CD4-positive, CD25-positive, alpha-beta regulatory T cell (primary cell): Measurements from ENCODE around the gene PRLR. TPM values are rescaled to one million over a fixed set of nuclear protein-coding genes. Genes with fewer than 3 reads are reported as not detected.
A peak's percentile ranks its signal among the peaks of the same experiment; 100 is the strongest.
"Not testable (repeated sequence)": the region's sequence is repeated elsewhere in the genome, so short reads cannot be mapped to it uniquely, and the experiment has no call there.

Experiments
- ATAC-seq, 2 donors: fragments of 150-1000 bp; cut with Tn5 transposase; one replicate each; pipeline ENCODE4 v1.10.0; 2021; ENCODE audit warnings: low read depth in 2 of 2, moderate number of reproducible peaks in 2 of 2, moderate library complexity in 1 of 2
- DNase-seq, 3 donors: peaks; one replicate each; pipeline versions ENCODE4 v3.0.0 to v3.0.0-alpha.2; 2012 to 2022; ENCODE audit warnings: mixed read lengths in 1 of 3
- H3K27ac ChIP-seq: one replicate; pipeline ENCODE4 v1.7.0; 2013; ENCODE audit warnings: mild to moderate bottlenecking, low read length; ENCODE audit not compliant: insufficient read depth, poor library complexity, severe bottlenecking
- H3K27me3 ChIP-seq: one replicate; pipeline ENCODE4 v1.7.0; 2013; ENCODE audit warnings: low read length; ENCODE audit not compliant: control insufficient read depth, insufficient read depth
- H3K36me3 ChIP-seq: one replicate; pipeline ENCODE4 v1.7.0; 2013; ENCODE audit warnings: mild to moderate bottlenecking, low read length, moderate library complexity; ENCODE audit not compliant: control insufficient read depth, insufficient read depth
- H3K4me1 ChIP-seq: 2 replicates; pipeline ENCODE4 v1.7.0; 2013; ENCODE audit warnings: mild to moderate bottlenecking, low read length; ENCODE audit not compliant: insufficient read depth, control insufficient read depth, poor library complexity, severe bottlenecking
- H3K4me3 ChIP-seq: one replicate; pipeline ENCODE4 v1.7.0; 2013; ENCODE audit warnings: low read depth, mild to moderate bottlenecking, low read length, moderate library complexity
- H3K9me3 ChIP-seq, 2 experiments: 1 replicate in 1 of 2; 2 replicates in 1 of 2; pipeline ENCODE4 v1.7.0; 2013; ENCODE audit warnings: low read length in 2 of 2, mild to moderate bottlenecking in 1 of 2, moderate library complexity in 1 of 2; ENCODE audit not compliant: control insufficient read depth in 2 of 2
- H3K27ac Mint-ChIP-seq, 3 donors: one replicate each; pipeline ENCODE4 v1.8.0; 2020 to 2022; ENCODE audit warnings: mild to moderate bottlenecking in 3 of 3, mixed read lengths in 3 of 3, moderate library complexity in 2 of 3
- H3K27me3 Mint-ChIP-seq: one replicate; pipeline ENCODE4 v1.8.0; 2022; ENCODE audit warnings: mild to moderate bottlenecking, mixed read lengths
- H3K36me3 Mint-ChIP-seq: one replicate; pipeline ENCODE4 v1.8.0; 2020; ENCODE audit warnings: mixed read lengths
- H3K4me1 Mint-ChIP-seq, 4 donors: one replicate each; pipeline ENCODE4 v1.8.0; 2020 to 2022; ENCODE audit warnings: mixed read lengths in 4 of 4, mild to moderate bottlenecking in 1 of 4
- H3K4me3 Mint-ChIP-seq, 4 donors: one replicate each; pipeline ENCODE4 v1.8.0; 2020 to 2022; ENCODE audit warnings: mild to moderate bottlenecking in 4 of 4, mixed read lengths in 4 of 4, moderate library complexity in 3 of 4
- H3K9me3 Mint-ChIP-seq, 7 donors: one replicate each; pipeline ENCODE4 v1.8.0; 2020 to 2022; ENCODE audit warnings: mixed read lengths in 7 of 7, mild to moderate bottlenecking in 3 of 7, moderate library complexity in 2 of 7
- polyA plus RNA-seq, 4 donors: library from polyadenylated mRNA; unstranded; fragments of 300-500 nt; fragmentation: Illumina TruSeq; gene quantifications; one replicate each; pipeline ENCODE4 v1.2.3, GENCODE V29; 2021
- total RNA-seq: library from RNA; stranded (reverse); gene quantifications from one replicate; pipeline ENCODE4 v1.2.3, GENCODE V29; 2022

Gene PRLR
- total and polyA plus RNA-seq, 5 donors from 2014 or later, result not detected

DNA sequence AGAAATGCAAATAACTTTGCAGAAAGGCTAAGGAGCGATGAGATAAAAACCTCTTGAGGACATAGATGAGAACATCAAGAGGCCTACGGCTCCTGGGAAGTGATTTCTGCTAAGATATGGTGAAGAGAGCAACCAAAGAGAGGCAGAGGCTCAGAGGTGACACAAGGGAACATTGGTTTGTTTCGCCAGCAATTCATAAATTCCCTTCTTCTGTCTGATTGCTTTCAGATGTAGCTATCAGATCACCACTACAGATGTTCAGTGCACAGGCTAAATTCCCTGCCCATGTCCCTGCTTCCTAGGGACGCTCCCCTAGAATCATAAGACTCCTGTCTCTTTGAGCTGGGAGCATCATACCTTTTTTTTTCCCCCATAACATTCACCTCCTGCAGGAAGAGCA lies 193.8 kb downstream of the PRLR start:
- Histone ChIP-seq H3K36me3 (no peaks in the 10 kb centered on the region), H3K4me1 (no peaks in the 10 kb centered on the region), H3K4me3 (no peak overlapping the region), H3K27ac (no peak overlapping the region), H3K9me3 (no peaks in the 10 kb centered on the region), H3K27me3 (no peaks in the 10 kb centered on the region)
- Mint-ChIP-seq H3K27me3 (peaks cover 4% of the 10 kb centered on the region), H3K4me1 (no peaks in the 10 kb centered on the region), H3K27ac (no peak overlapping the region), H3K36me3 (no peaks in the 10 kb centered on the region), H3K9me3 (peaks cover 0 to 3% (median 0%) of the 10 kb centered on the region in 7 donors), H3K4me3 (no peak overlapping the region)
- ATAC-seq (no peak), DNase-seq (no peak)

DNA sequence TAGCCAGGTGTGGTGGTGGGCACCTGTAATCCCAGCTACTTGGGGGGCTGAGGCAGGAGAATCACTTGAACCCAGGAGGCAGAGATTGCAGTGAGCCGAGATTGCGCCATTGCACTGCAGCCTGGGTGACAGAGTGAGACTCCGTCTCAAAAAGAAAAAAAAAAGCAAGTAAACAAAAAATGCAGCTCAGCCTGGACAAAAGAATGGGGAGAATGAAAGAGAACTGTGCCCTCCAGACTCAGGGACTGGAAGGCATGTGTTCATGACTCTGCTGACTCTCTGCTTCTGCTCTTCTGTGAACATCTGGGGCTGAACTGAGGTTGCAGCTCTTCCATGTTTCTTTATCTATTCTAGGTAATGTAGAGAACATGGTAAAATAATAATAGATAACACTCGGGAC lies 194.4 kb downstream of the PRLR start:
- not testable (repeated sequence) for H3K4me1 ChIP-seq, H3K4me3 ChIP-seq, H3K36me3 Mint-ChIP-seq, H3K9me3 ChIP-seq, H3K27me3 ChIP-seq, DNase-seq, H3K4me1 Mint-ChIP-seq, H3K27ac Mint-ChIP-seq, H3K27me3 Mint-ChIP-seq, ATAC-seq, H3K9me3 Mint-ChIP-seq, H3K36me3 ChIP-seq, H3K27ac ChIP-seq, H3K4me3 Mint-ChIP-seq

DNA sequence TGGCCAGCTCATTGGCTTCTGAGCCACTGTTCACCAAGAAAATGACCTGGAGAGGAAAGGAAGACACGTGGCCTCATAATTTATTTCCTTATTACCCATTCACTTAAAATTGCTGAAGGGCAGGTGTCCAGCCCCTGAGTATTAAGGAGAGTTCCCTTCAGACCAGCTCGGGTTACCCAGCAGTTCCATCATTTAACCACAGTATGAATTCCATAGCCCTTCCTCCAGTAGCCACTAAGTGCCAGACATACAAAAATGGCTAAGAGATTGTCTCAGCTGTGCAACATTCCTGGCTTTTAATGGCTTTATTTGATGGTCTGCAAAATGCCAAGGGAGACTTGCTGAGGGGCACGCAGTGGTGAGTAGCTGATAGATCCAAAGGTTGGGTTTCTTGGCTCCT lies 195.0 kb downstream of the PRLR start:
- Mint-ChIP-seq H3K4me1 (no peaks in the 10 kb centered on the region), H3K27ac (no peak overlapping the region), H3K9me3 (peaks cover 0 to 3% (median 0%) of the 10 kb centered on the region in 7 donors), H3K27me3 (peaks cover 15% of the 10 kb centered on the region), H3K36me3 (no peaks in the 10 kb centered on the region), H3K4me3 (no peak overlapping the region)
- ATAC-seq, result no peak
- H3K4me3 ChIP-seq, result no peak overlapping the region
- DNase-seq, result no peak
- no peaks in the 10 kb centered on the region for H3K27me3 ChIP-seq
- no peaks in the 10 kb centered on the region for H3K9me3 ChIP-seq
- H3K4me1 ChIP-seq, result no peaks in the 10 kb centered on the region
- H3K36me3 ChIP-seq, result no peaks in the 10 kb centered on the region
- H3K27ac ChIP-seq, result no peak overlapping the region

DNA sequence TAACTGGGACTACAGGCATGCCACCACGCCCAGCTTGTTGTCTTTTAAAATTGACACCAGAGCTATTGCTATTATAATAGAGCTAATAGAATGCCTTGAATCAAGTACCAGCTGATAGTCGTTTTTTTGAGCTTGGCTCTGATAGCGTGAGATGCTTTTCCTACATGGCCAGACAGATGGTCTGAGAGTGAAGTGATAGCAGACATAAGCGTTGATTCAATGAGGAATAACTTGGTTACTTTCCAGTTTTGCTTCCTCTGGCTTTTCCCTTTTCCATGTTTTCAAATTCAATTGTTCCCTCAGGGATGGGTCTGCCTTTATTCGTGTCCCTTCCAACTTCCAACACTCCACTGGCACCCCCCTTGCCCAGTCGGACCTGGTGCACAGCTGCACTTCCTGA lies 197.9 kb downstream of the PRLR start:
- no peak overlapping the region for H3K27ac ChIP-seq
- peaks cover 3% of the 10 kb centered on the region for H3K27me3 ChIP-seq
- no peak overlapping the region for H3K4me3 ChIP-seq
- H3K27ac Mint-ChIP-seq, result no peak overlapping the region
- H3K4me1 Mint-ChIP-seq, result no peaks in the 10 kb centered on the region
- no peaks in the 10 kb centered on the region for H3K36me3 Mint-ChIP-seq
- H3K27me3 Mint-ChIP-seq, result peaks cover 18% of the 10 kb centered on the region
- DNase-seq (no peak), ATAC-seq (no peak)
- no peaks in the 10 kb centered on the region for H3K4me1 ChIP-seq
- no peaks in the 10 kb centered on the region for H3K9me3 ChIP-seq
- no peaks in the 10 kb centered on the region for H3K9me3 Mint-ChIP-seq
- peak overlapping the region in 1 of 4 donors; percentile 23 for H3K4me3 Mint-ChIP-seq
- H3K36me3 ChIP-seq, result no peaks in the 10 kb centered on the region

DNA sequence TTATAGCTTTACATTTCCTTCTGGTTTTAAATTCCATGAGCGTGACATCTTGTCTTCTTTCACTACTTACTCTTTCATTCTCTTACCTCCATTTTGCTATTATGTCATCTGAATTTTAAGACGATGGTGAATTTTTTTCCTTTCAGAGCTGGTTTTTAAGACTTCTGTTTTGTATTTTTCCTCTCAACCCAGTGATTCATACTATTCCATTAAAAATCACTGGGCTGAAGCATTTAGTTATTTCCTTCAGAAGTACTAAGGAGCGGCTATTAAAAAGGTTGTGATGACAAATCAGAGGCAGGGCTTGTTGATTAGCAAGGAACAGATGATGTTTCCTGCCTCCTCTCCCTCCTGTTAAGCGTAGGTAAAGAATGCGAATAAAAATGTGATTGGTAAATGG lies 199.0 kb downstream of the PRLR start:
- Mint-ChIP-seq H3K9me3 (no peaks in the 10 kb centered on the region), H3K4me1 (no peaks in the 10 kb centered on the region), H3K27me3 (peaks cover 18% of the 10 kb centered on the region), H3K4me3 (no peak overlapping the region), H3K36me3 (no peaks in the 10 kb centered on the region), H3K27ac (no peak overlapping the region)
- Histone ChIP-seq H3K9me3 (no peaks in the 10 kb centered on the region), H3K4me1 (no peaks in the 10 kb centered on the region), H3K36me3 (no peaks in the 10 kb centered on the region), H3K27me3 (peaks cover 3% of the 10 kb centered on the region), H3K4me3 (no peak overlapping the region), H3K27ac (no peak overlapping the region)
- DNase-seq (no peak), ATAC-seq (no peak)

DNA sequence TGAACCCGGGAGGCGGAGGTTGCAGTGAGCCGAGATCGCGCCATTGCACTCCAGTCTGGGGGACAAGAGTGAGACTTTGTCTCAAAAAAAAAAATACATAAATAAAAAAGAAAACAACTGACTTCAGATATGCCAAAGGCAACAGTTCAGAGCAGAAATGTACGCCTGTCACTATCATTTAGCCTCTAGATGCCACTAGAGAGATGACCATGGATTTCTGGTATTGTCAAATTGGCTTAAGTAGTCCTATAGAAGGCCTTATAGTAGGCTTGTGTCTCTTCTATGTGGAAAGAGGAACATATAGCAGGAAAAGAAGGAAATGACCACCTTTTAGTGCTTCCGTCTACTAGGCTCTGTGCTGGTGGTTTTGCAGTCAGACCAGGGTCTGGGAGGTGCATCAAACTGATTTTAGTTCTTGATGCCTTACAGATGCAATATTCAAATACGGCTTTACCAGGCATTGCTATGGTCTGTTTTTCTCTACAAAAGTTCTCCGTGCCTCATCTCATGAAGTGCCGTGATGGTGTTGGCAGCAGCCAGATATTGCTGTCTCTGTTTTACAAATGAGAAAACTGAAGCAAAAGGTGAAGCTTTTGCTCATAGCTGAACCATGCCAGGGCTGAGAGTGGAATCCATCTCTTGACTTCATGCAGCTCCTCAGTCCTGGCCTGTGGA lies 199.7 kb downstream of the PRLR start:
- Mint-ChIP-seq H3K36me3 (no peaks in the 10 kb centered on the region), H3K4me3 (no peak overlapping the region), H3K9me3 (no peaks in the 10 kb centered on the region), H3K27ac (no peak overlapping the region), H3K4me1 (no peaks in the 10 kb centered on the region), H3K27me3 (peaks cover 18% of the 10 kb centered on the region)
- no peaks in the 10 kb centered on the region for H3K36me3 ChIP-seq
- no peak overlapping the region for H3K27ac ChIP-seq
- H3K4me1 ChIP-seq, result no peaks in the 10 kb centered on the region
- H3K9me3 ChIP-seq, result no peaks in the 10 kb centered on the region
- H3K4me3 ChIP-seq, result no peak overlapping the region
- H3K27me3 ChIP-seq, result peaks cover 3% of the 10 kb centered on the region
- ATAC-seq, result no peak
- DNase-seq, result no peak

- Histone ChIP-seq H3K9me3 (no peaks in the 10 kb centered on the region), H3K27me3 (peaks cover 3% of the 10 kb centered on the region), H3K4me1 (no peaks in the 10 kb centered on the region), H3K4me3 (no peak overlapping the region), H3K27ac (no peak overlapping the region), H3K36me3 (no peaks in the 10 kb centered on the region)
- H3K4me1 Mint-ChIP-seq, result no peaks in the 10 kb centered on the region
- H3K27me3 Mint-ChIP-seq, result peaks cover 18% of the 10 kb centered on the region
- DNase-seq, result no peak
- H3K36me3 Mint-ChIP-seq, result no peaks in the 10 kb centered on the region
- ATAC-seq, result no peak
- no peak overlapping the region for H3K4me3 Mint-ChIP-seq
- no peaks in the 10 kb centered on the region for H3K9me3 Mint-ChIP-seq
- H3K27ac Mint-ChIP-seq, result no peak overlapping the region
Measured at GRCh38 chr5:35029333-35029732, 201.0 kb downstream of the PRLR start.

DNA sequence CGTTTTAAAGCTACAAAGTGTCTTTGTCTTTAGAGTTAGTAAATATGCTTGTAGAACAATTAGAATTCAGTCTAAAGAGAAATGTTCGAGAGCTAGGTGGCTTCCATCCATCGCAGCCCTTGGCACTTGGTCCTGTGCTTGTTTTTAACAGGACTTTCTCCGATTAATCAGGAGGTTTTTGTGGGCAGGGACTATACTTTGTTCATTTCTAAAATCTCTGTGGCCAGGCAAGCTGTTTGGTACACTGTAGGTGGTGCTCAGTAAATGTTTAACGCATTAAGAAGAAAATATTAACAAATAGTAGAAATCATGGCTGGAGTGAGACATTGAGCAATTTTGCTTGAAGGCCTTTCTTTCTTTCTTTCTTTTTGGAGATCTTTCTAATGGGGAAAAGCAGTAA lies 203.3 kb downstream of the PRLR start:
- Histone ChIP-seq H3K4me1 (no peaks in the 10 kb centered on the region), H3K9me3 (no peaks in the 10 kb centered on the region), H3K27ac (no peak overlapping the region), H3K4me3 (no peak overlapping the region), H3K27me3 (peaks cover 3% of the 10 kb centered on the region), H3K36me3 (no peaks in the 10 kb centered on the region)
- Mint-ChIP-seq H3K27ac (no peak overlapping the region), H3K27me3 (peaks cover 18% of the 10 kb centered on the region), H3K4me1 (no peaks in the 10 kb centered on the region), H3K9me3 (no peaks in the 10 kb centered on the region), H3K4me3 (no peak overlapping the region), H3K36me3 (no peaks in the 10 kb centered on the region)
- ATAC-seq (no peak), DNase-seq (no peak)
